OCI-LY7 (cell line): ENCODE results near the gene GFRA4.

Experiments used
- CTCF ChIP-seq: fragments of 200-600 bp; sonication (generic); conservative IDR thresholded peaks from 2 replicates; pipeline ENCODE4 v1.5.1; 2014; ENCODE audit warnings: mild to moderate bottlenecking, antibody characterized with exemption, low read length, moderate library complexity, mixed read lengths
- EZH2phosphoT487 ChIP-seq: fragments of 200-600 bp; sonication (generic); IDR thresholded peaks from 2 replicates; pipeline ENCODE4 v1.6.1; 2018; ENCODE audit warnings: low read depth, borderline replicate concordance, mild to moderate bottlenecking, mixed run types, antibody characterized with exemption, low read length, moderate library complexity, mixed read lengths

GRCh38 chr20:3616250-3616649, 46.9 kb downstream of the GFRA4 start:
- TF ChIP-seq CTCF: no peak
- no peak for TF ChIP-seq EZH2phosphoT487
